Activated naive CD4-positive, alpha-beta T cell treated with anti-CD3 and anti-CD28 coated beads, Interleukin-2, amount 50 U/mL, for 24 hours (primary cell): ENCODE measurements around the gene ME3.

Source experiments
- H3K27ac Mint-ChIP-seq: one replicate; pipeline ENCODE4 v1.8.0; 2021; ENCODE audit warnings: mild to moderate bottlenecking, mixed read lengths
- H3K27me3 Mint-ChIP-seq: one replicate; pipeline ENCODE4 v1.8.0; 2021; ENCODE audit warnings: mixed read lengths
- H3K36me3 Mint-ChIP-seq: one replicate; pipeline ENCODE4 v1.8.0; 2021; ENCODE audit warnings: mixed read lengths
- H3K4me1 Mint-ChIP-seq: one replicate; pipeline ENCODE4 v1.8.0; 2021; ENCODE audit warnings: mixed read lengths
- H3K4me3 Mint-ChIP-seq: one replicate; pipeline ENCODE4 v1.8.0; 2021; ENCODE audit warnings: mild to moderate bottlenecking, mixed read lengths
- H3K9me3 Mint-ChIP-seq: one replicate; pipeline ENCODE4 v1.8.0; 2021; ENCODE audit warnings: mixed read lengths

The ME3 gene

DNA sequence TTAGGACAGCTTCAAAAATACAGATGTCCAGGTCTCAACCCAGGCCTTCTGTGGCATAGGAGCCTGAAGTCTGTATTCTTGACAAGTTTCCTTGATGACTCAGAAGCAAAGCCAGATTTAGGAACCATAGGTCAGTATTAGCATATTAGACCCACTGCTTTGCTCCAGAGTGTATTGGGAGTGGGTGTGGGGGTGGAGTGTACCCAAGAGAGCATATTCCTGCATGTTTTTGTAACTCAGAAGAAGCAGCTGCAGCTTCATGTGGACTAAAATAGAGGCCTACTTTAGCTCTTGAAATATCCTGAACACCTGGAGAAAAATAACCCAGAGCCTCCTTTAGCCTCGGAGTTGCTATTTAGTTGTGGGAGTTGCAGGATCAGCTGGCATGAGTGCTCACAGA lies 191.0 kb downstream of the ME3 start:
- no peaks in the 10 kb centered on the region for H3K36me3 Mint-ChIP-seq
- H3K27me3 Mint-ChIP-seq = no peaks in the 10 kb centered on the region
- no peak overlapping the region for H3K4me3 Mint-ChIP-seq
- no peak overlapping the region for H3K27ac Mint-ChIP-seq
- no peaks in the 10 kb centered on the region for H3K9me3 Mint-ChIP-seq
- no peaks in the 10 kb centered on the region for H3K4me1 Mint-ChIP-seq

- H3K27ac Mint-ChIP-seq = no peak overlapping the region
- H3K9me3 Mint-ChIP-seq = no peaks in the 10 kb centered on the region
- H3K36me3 Mint-ChIP-seq = no peaks in the 10 kb centered on the region
- H3K4me1 Mint-ChIP-seq = no peaks in the 10 kb centered on the region
- no peak overlapping the region for H3K4me3 Mint-ChIP-seq
- no peaks in the 10 kb centered on the region for H3K27me3 Mint-ChIP-seq
Measured at GRCh38 chr11:86478348-86478747, 194.1 kb downstream of the ME3 start.

DNA sequence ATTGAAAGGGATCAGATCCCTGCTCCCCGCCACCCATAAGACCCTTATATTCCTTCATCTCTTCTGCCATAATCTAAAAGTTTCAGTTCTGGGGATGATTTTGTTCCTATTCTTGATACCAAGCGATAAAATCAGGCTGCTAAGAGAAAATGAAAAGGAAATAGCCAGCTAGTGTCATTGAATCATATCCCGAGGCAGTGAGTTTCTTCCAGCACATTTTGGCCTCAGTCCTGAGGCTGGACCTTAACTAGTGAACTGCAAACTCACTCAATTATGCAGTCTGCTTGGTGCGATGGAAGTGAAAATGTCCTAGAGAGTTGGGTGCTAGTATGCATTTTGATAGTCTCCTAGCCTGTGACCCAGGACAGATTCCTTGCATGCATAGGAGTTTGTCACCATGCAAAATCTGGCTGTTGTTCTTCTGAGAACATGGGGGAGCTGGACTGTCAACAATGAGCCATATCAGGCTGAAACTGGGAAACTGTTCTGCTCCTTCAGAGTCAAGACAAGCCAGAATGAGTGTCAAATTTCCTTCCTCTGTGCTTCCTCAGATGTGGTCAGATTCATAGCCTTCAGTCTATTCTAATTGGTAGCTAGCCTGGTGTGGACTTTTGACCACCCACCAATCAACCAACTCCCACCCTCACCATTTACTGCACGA lies 194.8 kb downstream of the ME3 start:
- H3K9me3 Mint-ChIP-seq = no peaks in the 10 kb centered on the region
- H3K27me3 Mint-ChIP-seq = no peaks in the 10 kb centered on the region
- no peak overlapping the region for H3K27ac Mint-ChIP-seq
- no peaks in the 10 kb centered on the region for H3K36me3 Mint-ChIP-seq
- H3K4me1 Mint-ChIP-seq = no peaks in the 10 kb centered on the region
- no peak overlapping the region for H3K4me3 Mint-ChIP-seq

- Mint-ChIP-seq H3K27me3 (no peaks in the 10 kb centered on the region), H3K36me3 (no peaks in the 10 kb centered on the region), H3K4me1 (no peaks in the 10 kb centered on the region), H3K27ac (no peak overlapping the region), H3K9me3 (no peaks in the 10 kb centered on the region), H3K4me3 (no peak overlapping the region)
Measured at GRCh38 chr11:86476109-86476861, 196.1 kb downstream of the ME3 start.

DNA sequence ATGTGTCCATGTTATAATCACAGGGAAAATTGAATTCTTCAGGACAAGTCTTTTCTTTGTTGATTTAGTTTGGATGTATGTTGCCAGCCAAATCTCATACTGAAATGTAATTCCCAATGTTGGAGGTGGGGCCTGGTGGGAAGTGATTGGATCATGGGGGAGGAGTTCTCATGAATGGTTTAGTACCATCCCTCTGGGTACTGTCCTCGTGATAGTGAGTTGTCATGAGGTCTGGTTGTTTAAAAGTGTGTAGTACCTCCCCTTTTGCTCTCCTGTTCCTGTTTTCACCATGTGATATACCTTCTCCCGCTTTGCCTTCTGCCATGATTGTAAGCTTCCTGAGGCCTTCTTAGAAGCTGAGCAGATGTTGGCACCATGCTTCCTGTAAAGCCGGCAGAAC lies 197.4 kb downstream of the ME3 start:
- H3K27ac Mint-ChIP-seq = no peak overlapping the region
- no peaks in the 10 kb centered on the region for H3K27me3 Mint-ChIP-seq
- no peaks in the 10 kb centered on the region for H3K36me3 Mint-ChIP-seq
- H3K9me3 Mint-ChIP-seq = no peaks in the 10 kb centered on the region
- H3K4me3 Mint-ChIP-seq = no peak overlapping the region
- H3K4me1 Mint-ChIP-seq = no peaks in the 10 kb centered on the region

GRCh38 chr11:86473991-86474833 lies 198.2 kb downstream of the ME3 start:
- Mint-ChIP-seq H3K4me3 (no peak overlapping the region), H3K4me1 (no peaks in the 10 kb centered on the region), H3K27ac (no peak overlapping the region), H3K36me3 (no peaks in the 10 kb centered on the region), H3K9me3 (no peaks in the 10 kb centered on the region), H3K27me3 (no peaks in the 10 kb centered on the region)

DNA sequence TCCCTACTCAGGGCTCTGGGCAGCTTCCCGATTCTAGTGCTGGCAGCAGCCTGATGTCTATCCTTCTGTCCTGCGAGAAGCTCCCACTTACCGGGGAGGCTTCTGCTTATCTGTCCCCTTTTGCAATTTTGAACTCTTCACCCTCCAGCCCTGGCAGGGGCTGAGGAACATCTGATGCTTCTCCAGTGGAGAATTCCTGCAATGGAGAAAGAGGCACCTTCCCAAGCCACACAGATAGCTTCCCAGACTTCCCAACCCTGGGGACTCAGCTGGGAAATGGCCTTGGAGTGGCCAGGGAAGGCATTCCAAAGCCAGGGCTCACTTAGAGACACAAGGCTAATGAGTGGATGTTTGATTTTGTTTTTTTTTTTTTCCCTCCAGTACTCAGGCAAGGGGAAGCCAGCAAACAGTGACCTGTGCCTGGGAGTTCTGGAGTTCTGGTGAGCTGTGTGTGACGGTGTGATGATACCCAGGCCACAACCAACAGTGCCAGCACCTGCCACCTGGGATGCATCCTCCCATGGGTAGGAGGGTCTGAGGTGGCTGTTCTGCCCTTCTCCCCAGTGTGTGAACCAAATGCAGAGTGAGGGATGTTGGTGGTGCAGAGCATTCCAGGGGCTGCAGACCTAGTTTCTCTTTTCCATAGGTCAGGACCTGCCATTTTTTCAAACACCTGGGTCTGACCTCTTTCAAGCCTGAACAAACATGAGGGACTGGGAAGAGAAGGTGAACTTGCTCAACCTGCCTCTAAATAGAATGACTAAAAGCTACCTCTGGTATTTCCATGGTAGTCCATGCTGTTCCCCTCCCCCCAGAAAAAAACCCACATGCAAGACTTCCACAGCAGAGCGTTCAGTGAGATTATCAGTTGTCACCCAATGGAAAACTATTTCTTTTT lies 202.7 kb downstream of the ME3 start:
- H3K9me3 Mint-ChIP-seq = no peaks in the 10 kb centered on the region
- no peak overlapping the region for H3K27ac Mint-ChIP-seq
- no peak overlapping the region for H3K4me3 Mint-ChIP-seq
- no peaks in the 10 kb centered on the region for H3K27me3 Mint-ChIP-seq
- H3K4me1 Mint-ChIP-seq = no peaks in the 10 kb centered on the region
- no peaks in the 10 kb centered on the region for H3K36me3 Mint-ChIP-seq

DNA sequence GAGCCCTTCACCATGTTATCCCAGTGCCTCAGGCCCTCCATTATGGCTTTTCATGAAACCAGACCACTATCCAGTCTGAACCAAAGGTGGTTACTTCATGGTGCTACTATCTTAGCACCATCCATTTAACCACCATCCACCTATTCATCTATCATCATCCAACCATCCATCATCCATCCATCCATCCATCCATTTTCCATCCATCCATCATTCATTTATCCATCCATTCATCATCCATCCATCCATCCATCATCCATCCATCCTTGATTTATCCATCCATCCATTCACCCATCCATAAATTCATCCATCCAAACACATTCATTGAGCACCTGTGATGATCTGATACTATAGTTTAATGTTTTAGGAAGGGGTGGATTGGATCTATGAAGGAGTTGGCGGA lies 204.2 kb downstream of the ME3 start:
- Mint-ChIP-seq H3K4me1 (no peaks in the 10 kb centered on the region), H3K4me3 (no peak overlapping the region), H3K9me3 (no peaks in the 10 kb centered on the region), H3K36me3 (no peaks in the 10 kb centered on the region), H3K27me3 (no peaks in the 10 kb centered on the region), H3K27ac (no peak overlapping the region)

- Mint-ChIP-seq H3K27ac (no peak overlapping the region), H3K9me3 (no peaks in the 10 kb centered on the region), H3K4me1 (peaks cover 3% of the 10 kb centered on the region), H3K27me3 (no peaks in the 10 kb centered on the region), H3K36me3 (no peaks in the 10 kb centered on the region), H3K4me3 (no peak overlapping the region)
Measured at GRCh38 chr11:86464509-86465221, 207.8 kb downstream of the ME3 start.

GRCh38 chr11:86463955-86464354 lies 208.5 kb downstream of the ME3 start:
- Mint-ChIP-seq H3K9me3 (no peaks in the 10 kb centered on the region), H3K27me3 (no peaks in the 10 kb centered on the region), H3K4me3 (no peak overlapping the region), H3K27ac (no peak overlapping the region), H3K4me1 (peaks cover 3% of the 10 kb centered on the region), H3K36me3 (no peaks in the 10 kb centered on the region)

DNA sequence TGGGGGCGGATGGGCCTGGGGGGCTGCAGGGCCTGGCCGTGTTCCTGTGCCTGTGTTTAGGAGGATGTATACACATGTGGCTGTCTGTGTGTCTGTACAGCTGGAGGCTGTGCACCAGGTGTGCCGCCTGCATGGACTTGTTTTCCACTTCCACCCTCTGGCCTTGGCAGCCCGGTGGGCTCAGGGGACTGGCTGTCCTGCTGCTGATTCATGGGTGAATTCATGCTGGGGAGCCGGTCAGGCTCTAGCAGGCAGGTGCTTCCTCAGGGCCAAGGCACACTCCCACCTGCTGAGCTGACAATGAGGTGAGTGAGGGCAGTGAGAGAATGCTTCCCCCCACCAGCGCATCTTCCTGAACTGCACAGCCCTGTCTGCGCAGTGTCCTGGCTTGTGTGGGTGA lies 209.3 kb downstream of the ME3 start:
- H3K27ac Mint-ChIP-seq = no peak overlapping the region
- H3K4me3 Mint-ChIP-seq = no peak overlapping the region
- peaks cover 3% of the 10 kb centered on the region for H3K4me1 Mint-ChIP-seq
- H3K27me3 Mint-ChIP-seq = no peaks in the 10 kb centered on the region
- H3K9me3 Mint-ChIP-seq = no peaks in the 10 kb centered on the region
- H3K36me3 Mint-ChIP-seq = no peaks in the 10 kb centered on the region

- no peak overlapping the region for H3K27ac Mint-ChIP-seq
- no peaks in the 10 kb centered on the region for H3K36me3 Mint-ChIP-seq
- H3K27me3 Mint-ChIP-seq = no peaks in the 10 kb centered on the region
- no peak overlapping the region for H3K4me3 Mint-ChIP-seq
- peaks cover 3% of the 10 kb centered on the region for H3K4me1 Mint-ChIP-seq
- H3K9me3 Mint-ChIP-seq = no peaks in the 10 kb centered on the region
Measured at GRCh38 chr11:86461892-86462291, 210.5 kb downstream of the ME3 start.

- H3K36me3 Mint-ChIP-seq = no peaks in the 10 kb centered on the region
- peaks cover 11% of the 10 kb centered on the region for H3K4me1 Mint-ChIP-seq
- H3K27ac Mint-ChIP-seq = no peak overlapping the region
- H3K4me3 Mint-ChIP-seq = no peak overlapping the region
- no peaks in the 10 kb centered on the region for H3K27me3 Mint-ChIP-seq
- no peaks in the 10 kb centered on the region for H3K9me3 Mint-ChIP-seq
Measured at GRCh38 chr11:86460461-86461385, 211.7 kb downstream of the ME3 start.
